Activated CD8-positive, alpha-beta memory T cell treated with anti-CD3 and anti-CD28 coated beads for 48 hours (primary cell): ENCODE data around the gene DLAT.
"Not testable (repeated sequence)": the region's sequence is repeated elsewhere in the genome, so short reads cannot be mapped to it uniquely, and the experiment has no call there.

ENCODE experiments used
- DNase-seq, 3 experiments: peaks; one replicate each; pipeline ENCODE4 v3.0.0-alpha.2; 2020; ENCODE audit warnings: low read depth in 2 of 3, low spot score in 2 of 3

The DLAT gene

DNA sequence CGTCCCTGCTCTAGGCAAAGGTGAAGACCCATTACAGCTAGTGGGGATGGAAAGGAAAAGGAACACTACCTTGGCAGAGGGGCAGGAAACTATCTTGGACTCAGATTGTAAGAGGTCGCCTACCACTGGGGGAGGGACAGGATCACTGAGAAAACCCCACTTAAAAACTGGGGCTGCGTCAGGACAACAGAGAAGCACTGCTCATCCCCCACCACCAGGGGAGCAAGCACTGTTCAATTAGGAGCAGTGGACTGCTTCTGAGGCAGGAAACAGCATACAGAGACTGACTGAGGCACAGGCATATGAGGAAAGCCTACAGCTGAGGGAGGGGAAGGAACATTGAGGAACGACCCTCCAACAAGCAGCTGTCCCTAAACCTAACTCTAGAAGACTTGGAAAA lies 20.8 kb upstream of the DLAT start:
- DNase-seq: no peak

DNA sequence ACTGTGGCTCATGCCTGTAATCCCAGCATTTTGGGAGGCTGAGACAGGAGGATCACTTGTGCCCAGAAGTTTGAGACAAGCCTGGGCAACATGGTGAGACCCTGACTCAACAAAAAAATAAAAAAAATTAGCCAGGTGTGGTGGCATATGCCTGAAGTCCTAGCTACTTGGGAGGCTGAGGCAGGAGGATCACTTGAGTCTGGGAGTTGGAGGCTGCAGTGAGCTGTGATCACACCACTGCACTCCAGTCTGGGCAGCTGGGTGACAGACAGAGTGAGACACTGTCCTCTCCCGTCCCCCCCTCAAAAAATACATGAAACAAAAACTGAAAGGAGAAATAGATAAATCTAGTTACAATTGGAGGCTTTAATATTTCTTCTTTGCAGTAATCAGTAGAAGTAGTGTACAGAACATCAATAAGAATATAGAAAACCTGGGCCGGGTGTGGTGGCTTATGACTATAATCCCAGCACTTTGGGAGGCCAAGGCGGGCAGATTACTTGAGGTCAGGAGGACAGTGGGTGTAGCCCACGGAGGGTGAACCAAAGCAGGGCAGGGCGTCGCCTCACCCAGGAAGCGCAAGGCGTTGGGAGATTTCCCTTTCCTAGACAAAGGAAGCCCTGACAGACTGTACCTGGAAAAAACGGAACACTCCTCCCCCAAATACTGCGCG lies 19.6 kb upstream of the DLAT start:
- no peak for DNase-seq

DNA sequence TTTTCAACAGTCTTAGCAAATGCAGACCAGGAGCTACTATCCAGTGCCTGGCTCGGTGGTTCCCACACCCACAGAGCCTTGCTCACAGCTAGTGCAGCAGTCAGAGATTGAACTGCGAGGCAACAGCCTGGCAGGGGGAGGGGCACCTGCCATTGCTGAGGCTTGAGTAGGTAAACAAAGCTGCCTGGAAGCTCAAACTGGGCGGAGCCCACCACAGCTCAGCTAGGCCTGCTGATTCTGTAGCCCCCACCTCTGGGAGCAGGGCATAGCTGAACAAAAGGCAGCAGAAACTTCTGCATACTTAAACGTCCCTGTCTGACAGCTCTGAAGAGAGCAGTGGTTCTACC lies 19.1 kb upstream of the DLAT start:
- DNase-seq: not testable (repeated sequence)

DNA sequence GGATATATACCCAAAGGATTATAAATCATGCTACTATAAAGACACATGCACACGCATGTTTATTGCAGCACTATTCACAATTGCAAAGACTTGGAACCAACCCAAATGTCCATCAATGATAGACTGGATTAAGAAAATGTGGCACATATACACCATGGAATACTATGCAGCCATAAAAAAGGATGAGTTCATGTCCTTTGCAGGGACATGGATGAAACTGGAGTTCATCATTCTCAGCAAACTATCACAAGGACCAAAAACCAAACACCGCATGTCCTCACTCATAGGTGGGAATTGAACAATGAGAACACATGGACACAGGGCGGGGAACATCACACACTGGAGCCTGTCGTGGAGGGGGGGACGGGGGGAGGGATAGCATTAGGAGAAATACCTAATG lies 13.8 kb upstream of the DLAT start:
- DNase-seq: not testable (repeated sequence)

DNA sequence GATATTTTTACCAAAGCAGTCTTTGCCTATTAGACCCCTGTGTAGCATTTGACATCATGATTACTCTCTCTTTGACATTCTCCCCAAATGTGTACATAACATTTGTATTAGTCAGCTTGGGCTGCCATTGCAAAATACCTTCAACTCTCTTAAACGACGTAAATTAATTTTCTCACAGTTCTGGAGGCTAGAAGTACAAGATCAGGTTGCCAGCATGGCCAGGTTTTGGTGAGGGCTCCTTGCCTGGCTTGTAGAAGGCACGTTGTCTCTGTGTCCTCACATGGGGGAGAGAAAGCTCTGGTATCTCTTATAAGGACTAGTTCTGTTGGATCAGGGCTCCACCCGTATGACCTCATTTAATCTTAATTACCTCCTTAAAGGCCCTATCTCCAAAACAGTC lies 12.3 kb upstream of the DLAT start:
- DNase-seq: no peak

DNA sequence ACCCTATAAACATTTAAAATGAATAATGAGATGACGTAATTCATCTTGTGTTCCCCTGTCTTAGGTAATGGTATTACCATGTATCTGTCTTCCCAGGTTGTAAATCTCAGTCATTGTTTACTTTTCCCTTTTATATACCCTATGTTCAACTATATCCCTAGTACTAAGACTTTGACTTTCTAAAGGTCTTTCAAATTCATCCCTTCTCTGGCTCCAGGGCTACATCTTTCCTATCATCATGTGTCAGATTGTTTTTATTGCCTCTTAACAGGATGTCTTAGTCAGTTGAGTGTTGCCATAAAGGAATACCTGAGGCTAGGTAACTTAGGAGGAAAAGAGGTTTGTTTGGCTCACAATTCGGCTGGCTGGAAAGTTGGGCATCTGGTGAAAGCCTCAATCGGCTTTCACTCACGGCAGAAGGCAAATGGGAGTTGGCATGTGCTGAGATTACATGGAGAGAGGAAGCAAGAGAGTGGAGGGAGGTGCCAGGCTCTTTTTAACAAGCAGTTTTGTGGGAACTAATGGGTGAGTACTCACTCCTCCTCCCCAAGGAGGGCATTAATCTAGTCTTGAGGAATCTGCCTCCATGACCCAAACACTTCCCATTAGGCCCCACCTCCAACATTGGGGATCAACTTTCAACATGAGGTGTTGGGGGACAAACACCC lies 11.6 kb upstream of the DLAT start:
- DNase-seq: no peak

DNA sequence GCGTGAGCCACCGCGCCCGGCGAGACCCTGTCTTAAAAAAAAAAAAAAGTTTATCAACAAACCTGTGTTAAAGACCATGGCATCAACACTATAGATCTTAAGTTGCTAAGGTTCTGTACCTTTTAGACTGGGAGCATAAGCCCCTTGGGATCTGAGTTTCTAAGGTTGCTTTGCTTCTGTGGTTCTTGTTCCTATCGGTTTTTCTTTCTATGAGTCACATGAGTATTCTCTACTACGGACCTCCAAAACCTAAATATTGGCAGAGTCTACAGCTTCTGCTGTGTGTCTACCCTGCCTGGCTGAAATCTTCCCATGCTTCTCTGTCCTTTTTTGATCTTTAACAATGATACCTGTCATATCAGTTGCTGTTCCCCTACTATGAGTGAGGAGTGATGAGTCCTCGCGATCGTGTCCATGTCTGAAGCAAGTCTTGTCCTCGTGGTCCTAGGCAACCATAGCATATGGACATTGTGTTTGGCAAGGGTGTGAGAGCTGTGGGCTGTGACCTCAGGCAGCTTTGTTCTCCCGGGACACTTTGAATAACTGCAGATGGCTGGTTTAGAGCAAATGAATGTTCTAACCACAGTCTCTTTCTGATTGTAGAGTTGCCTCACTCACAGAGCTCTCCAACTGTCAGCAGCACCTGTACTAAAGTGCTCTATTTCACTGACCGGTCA lies 9.0 kb upstream of the DLAT start:
- DNase-seq: no peak

DNA sequence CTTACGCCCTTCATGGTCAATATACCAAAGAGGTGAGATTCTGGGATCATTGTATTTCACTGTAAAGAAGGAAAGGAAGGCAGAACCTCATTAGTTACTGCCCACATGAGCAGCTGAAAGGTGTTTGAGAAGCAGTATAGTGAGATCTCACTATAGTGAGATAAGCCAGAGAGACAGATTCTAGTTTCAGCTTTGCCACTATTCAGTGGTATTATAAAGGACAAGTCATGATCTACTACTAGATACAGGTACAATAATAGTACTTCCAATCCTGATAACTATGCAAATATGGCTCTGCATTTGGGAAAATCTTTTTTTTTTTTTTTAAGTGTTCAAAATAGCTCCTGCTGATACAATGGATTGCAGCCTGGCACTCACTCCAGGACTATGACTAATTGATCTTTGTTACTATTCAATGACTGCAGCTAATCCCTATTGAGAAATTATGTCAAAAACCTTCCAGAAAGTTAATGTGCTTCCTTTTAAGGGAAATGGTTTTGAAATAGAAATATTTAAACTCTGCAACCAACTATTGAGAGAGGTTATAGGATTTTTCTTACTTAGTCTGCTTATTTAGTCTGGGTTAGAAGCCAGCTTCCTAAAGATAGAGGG lies 8.3 kb upstream of the DLAT start:
- DNase-seq: no peak

DNA sequence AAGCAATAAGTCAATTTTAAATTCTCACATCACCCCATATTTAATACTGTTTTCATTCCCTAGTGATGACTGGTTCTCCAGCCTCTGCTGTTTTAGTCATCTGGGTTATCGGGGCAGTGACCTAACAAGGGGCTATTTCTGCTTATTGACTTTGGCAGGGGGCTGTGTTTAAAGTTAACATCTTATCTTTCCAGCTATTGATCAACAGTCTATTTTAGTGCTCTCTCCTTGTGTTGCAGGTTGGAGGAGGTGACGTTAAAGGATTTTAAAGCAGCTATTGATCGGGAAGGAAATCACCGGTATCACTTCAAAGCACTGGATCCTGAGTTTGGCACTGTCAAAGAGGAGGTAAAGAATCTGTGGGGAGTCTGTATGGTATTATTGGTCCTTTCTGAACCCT lies 7.7 kb upstream of the DLAT start:
- no peak for DNase-seq

DNA sequence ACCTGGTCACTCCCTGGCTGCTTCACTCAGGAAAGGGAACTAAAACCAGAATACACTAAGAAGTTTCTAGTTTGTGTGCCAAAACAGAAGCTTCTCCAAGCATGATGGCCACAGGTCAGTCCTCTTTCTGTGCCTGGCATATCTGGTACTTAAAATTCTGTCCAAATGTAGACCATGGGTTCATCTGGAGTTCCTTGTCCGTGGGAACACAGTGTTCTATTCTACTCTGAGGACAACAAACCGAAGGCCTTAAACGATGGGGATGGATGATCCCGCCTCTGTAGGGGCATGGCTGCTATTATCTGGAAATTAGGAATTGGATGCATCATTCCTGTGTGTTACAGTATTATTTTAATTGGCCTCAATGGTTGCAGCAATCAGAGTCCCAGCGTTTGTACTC lies 6.1 kb upstream of the DLAT start:
- DNase-seq: no peak

DNA sequence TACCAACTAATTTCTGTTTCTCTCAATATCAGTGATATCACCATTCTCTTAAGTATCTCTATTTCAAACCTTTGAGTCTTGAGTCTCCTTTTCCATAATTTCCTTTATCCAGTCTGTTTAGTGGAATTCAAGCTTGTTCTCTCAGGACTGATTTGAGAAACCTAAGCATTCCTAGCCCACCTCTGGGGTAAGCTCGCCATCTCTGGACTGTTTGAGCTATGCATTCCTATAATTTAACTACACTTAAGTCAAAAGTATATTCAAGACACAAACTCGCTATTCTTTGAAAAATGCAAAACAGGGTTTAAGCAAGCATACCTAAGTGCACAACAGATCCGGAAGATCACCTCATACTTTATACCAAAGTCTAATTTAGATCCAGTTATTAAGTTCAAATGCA lies 2.1 kb upstream of the DLAT start:
- no peak for DNase-seq

DNA sequence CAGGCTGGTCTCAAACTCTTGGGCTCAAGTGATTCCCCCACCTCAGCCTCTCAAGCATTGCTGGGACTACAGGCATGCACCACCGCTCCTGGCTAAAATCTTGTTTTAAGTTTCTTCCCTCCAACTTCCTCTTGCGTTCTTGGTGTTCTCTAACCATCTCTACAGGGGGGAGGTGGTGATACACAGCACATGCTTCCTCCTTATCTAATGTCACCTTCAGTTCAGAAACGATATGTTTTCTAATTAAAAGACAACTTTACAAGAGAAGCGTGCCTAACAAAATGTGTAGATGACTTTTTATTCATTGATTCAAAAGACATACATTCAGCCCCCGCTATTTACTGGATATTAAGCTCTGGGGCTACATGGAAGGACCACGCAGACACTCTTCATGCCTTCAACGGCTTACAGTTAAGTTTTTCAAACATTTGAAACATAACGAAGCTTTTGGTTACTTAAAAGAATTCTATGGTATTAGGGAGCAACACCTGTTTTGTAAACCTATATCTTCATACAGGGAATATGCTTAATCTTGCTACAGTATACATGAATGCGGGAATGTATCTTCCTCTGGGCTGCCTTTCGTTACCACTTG lies 933 bp upstream of the DLAT start:
- DNase-seq: no peak

DNA sequence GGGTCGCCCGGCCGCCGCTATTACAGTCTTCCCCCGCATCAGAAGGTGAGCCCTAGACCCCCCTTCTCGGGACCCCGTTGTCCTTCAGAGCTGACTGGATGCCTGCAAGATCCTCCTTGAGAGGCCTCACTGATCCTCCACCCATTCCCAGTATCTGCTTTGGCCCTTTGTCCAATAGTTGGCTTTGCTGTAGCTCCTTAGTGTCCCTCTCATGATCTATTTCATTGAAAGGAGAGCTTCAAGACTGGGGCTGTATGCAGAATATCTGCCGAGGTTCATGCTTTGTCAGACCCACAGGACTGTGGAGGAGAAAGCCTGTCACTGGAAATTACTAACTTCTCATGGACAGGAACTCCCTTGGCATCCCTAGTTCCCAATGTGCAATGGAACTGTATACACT lies 499 bp downstream of the DLAT start:
- peak in 1 of 3 experiments; percentile 19 for DNase-seq

DNA sequence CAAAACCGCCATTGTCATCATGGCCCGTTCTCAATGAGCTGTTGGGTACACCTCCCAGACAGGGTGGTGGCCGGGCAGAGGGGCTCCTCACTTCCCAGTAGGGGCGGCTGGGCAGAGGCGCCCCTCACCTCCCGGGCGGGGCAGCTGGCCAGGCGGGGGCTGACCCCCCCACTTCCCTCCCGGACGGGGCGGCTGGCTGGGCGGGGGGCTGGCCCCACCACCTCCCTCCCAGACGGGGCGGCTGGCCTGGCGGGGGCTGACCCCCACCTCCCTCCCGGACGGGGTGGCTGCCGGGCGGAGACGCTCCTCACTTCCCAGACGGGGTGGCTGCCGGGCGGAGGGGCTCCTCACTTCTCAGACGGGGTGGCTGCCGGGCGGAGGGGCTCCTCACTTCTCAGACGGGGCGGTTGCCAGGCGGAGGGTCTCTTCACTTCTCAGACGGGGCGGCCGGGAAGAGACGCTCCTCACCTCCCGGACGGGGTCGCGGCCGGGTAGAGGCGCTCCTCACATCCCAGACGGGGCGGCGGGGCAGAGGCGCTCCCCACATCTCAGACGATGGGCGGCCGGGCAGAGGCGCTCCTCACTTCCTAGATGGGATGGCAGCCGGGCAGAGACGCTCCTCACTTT lies 1.7 kb downstream of the DLAT start:
- DNase-seq: not testable (repeated sequence)

DNA sequence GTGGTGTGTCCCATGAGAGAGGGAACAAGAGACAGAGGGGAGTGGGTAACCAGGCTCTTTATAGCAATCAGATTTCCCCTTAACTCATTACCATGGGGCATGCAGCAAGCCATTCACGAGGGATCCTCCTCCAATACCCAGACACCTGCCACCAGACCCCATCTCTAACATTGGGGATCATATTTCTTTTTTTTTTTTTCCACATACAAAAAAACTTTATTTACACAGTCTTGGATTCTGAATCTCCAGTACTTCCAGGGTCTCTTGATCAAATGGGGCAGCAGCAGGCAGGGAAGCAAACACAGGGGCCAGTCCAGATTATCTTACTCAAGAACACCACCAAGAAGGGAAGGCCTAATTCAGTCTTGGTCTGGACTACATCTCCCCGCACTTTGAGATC lies 4.3 kb downstream of the DLAT start:
- DNase-seq: no peak

DNA sequence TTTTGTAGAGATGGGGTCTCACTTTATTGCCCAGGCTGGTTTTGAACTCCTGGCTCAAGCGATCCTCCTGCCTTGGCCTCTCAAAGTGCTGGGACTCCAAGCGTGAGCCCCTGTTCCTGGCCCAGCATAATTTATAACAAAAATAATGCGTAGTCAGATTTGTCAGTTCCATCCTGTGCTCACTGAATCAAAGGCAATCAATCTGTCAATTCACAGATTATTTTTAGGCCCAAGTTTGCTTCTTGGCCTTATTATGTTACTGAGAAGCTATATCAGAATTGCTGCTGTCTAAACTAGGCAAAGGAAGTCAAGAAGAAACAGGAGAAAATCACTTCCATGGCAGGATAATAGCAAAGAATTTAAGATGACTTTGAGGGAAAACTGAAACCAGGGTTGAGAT lies 8.7 kb downstream of the DLAT start:
- no peak for DNase-seq

DNA sequence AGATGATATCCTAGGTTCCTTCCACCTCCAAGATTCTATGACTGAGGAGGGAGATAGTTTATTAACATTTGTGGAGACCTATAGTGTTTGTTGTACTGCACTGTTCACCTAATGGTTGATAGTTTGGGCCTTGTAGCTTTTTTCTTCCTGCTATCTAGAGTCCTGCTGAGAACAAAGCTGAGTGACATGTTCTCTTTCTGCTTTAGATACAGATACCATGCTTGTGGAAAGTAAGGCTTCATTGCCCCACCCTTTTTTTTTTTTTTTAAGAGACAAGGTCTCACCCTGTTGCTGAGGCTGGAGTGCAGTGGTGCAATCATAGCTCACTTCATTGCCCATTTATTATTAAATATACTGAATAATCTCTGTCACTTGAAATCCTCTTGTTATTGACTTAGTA lies 12.3 kb downstream of the DLAT start:
- no peak for DNase-seq

DNA sequence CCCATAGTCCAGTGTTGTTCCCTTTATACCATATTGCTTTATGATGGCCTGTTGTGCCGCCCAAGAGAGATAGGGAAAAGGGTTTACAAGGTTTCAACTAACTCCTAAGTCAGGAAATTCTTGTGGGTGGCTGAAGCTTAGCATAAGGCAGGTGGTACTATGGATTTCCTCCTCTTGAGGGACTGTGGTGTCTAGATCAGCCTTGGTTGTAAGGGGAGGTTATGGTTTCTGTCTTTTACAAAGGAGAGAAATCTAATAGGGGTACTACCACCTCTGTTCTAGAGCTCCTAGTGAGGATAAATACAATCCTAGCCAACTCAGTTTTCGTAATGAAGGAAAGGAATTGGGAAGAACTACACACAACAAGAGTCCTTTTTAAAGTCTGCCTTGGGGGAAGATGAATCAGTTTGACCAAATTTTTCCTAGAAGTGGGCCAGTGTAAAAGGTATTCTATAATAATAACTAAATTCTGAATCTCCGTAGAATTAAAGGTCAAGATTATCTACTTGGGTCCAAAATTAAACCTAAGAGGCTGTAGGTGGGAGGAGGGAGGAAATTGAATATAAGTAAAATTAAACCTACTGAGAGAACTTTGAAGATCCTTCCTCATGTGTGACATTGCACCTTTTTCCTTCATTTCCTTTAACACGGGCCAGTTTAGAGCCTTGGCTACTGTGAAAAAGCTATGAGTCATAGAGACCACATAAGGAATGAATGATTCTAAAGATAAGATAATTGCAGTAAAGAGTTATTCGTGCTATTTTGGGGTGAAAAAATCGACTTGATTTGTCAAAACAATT lies 17.2 kb downstream of the DLAT start:
- DNase-seq: no peak

DNA sequence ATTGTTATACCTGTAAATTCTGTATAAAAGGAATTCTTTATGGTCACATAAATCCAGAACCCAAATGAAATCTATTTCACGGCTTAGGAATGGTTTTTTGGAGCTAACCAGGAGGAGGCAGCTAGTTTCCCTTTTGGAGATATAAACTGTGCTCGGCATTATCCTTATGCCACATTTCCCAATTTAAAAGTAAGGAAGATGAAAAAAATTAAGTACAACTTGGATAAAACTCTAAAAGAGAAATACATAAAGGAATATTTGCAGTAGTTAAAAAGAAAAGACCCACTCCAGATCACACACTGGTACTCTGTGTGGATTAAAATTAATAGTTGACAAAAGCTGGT lies 17.7 kb downstream of the DLAT start:
- no peak for DNase-seq

DNA sequence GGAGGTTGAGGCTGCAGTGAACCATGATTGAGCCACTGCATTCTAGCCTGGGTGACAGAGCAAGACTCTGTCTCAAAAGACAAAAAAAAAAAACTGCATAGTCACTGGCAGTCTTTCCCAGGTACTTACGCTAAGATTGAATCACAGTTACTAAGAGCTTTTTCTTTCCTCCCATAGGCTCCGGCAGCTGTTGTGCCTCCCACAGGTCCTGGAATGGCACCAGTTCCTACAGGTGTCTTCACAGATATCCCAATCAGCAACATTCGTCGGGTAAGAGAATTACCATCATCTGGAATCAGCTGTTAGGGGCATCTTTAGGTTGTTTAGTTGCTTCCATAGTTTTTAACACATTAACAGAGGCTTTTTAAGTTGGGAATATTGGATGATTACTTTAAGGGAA lies 19.8 kb downstream of the DLAT start:
- DNase-seq: no peak

DNA sequence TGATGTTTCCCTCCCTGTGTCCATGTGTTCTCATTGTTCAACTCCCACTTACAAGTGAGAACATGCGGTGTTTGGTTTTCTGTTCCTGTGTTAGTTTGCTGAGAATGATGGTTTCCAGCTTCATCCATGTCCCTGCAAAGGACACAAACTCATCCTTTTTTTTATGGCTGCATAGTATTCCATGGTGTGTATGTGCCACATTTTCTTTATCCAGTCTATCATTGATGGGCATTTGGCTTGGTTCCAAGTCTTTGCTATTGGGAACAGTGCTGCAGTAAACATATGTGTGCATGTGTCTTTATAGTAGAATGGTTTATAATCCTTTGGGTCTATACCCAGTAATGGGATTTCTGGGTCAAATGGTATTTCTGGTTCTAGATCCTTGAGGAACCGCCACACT lies 21.4 kb downstream of the DLAT start:
- not testable (repeated sequence) for DNase-seq
